Epithelial cell of proximal tubule (primary cell): Measurements from ENCODE around the gene LRRFIP1. TPM values are rescaled to one million over a fixed set of nuclear protein-coding genes. Genes with fewer than 3 reads are reported as not detected.

Source experiments
- DNase-seq: peaks from one replicate; pipeline ENCODE4 v3.0.0-alpha.2; 2011; ENCODE audit warnings: low read depth
- H3K4me3 ChIP-seq: 2 replicates; pipeline ENCODE4 v1.5.1; 2011; ENCODE audit warnings: low read depth, mild to moderate bottlenecking, low read length
- CTCF ChIP-seq: conservative IDR thresholded peaks from 2 replicates; pipeline ENCODE4 v1.5.1; 2012; ENCODE audit warnings: low read depth, mild to moderate bottlenecking, low read length
- total RNA-seq: library from RNA; depleted of rRNA; stranded (reverse); fragments of >200 nt; gene quantifications from 2 replicates; pipeline ENCODE4 v1.2.3, GENCODE V29; 2015

The LRRFIP1 gene
- 69.0 and 81.9 TPM in 2 replicates for total RNA-seq

GRCh38 chr2:237627441-237628246 lies at the start of gene LRRFIP1:
TSS of gene LRRFIP1 (plus strand) at chr2:237627587. CDS start at chr2:237627645, 58 bp downstream.
- no peak for DNase-seq
- peak within 1 kb of the TSS; percentile 67 for H3K4me3 ChIP-seq
- no peak for TF ChIP-seq CTCF

GRCh38 chr2:237577956-237578870 lies 49.2 kb upstream of the LRRFIP1 start:
- no peak overlapping the region for H3K4me3 ChIP-seq
- DNase-seq: no peak
- no peak for TF ChIP-seq CTCF

- TF ChIP-seq CTCF: no peak
- DNase-seq: no peak
- H3K4me3 ChIP-seq: no peak overlapping the region
These were observed 46.1 kb upstream of the LRRFIP1 start for GRCh38 chr2:237581326-237581725.

- no peak overlapping the region for H3K4me3 ChIP-seq
- DNase-seq: no peak
- peak; percentile 51 for TF ChIP-seq CTCF
These were observed 45.3 kb upstream of the LRRFIP1 start for GRCh38 chr2:237581751-237582746.

GRCh38 chr2:237583385-237584295 lies 43.7 kb upstream of the LRRFIP1 start:
- DNase-seq: no peak
- H3K4me3 ChIP-seq: no peak overlapping the region
- no peak for TF ChIP-seq CTCF
